HG03060 (cell line): ENCODE results near the gene LRPAP1.
"Not testable (repeated sequence)": the region's sequence is repeated elsewhere in the genome, so short reads cannot be mapped to it uniquely, and the experiment has no call there.

Source experiments
- ATAC-seq: cut with Tn5 transposase; IDR thresholded peaks from one replicate; pipeline ENCODE4 v1.9.1; 2021; ENCODE audit warnings: low read depth, moderate number of reproducible peaks; ENCODE audit not compliant: unreplicated experiment

LRPAP1 gene

GRCh38 chr4:3531879-3532750 lies at the start of gene LRPAP1:
TSS of gene LRPAP1 (minus strand) at chr4:3532422. CDS start at chr4:3532412, 10 bp downstream.
- ATAC-seq, result no peak

DNA sequence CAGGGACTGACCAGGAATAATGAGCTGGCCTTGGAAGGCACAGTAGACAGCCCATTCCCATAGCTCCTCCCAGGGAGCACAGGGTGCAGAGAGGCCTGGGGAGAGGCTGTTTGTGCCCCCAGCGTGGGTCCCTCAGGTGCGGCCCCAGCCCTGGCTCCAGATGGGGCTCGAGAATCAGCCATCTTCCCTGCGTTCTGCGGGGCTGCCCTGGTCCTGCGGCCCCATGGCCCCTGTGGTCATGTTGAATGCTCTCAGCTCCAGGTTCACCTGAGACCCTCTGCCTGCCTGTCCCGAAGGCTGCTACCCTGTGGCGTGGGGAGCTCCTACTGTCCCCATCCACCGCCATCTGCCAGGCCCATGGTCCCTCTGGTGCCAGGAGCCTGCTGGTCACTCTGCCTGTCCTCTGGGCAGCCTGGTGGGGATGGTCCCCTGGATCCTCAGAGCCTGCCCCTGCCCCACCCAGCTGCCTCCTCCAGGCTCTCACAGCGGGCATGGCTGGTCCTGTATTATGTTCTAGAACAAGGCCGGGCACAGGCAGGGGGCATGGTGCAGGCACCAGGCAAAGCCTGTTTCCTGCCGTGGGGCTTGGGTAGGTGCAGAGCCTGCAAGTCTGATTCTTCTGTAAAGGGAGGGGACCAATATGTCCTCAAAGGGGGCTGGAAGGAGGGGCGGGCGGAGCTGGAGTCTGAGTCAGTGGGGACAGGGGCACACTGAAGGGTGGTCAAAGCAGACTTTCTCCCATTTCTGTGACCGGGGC lies 49.3 kb upstream of the LRPAP1 start:
- ATAC-seq, result not testable (repeated sequence)

DNA sequence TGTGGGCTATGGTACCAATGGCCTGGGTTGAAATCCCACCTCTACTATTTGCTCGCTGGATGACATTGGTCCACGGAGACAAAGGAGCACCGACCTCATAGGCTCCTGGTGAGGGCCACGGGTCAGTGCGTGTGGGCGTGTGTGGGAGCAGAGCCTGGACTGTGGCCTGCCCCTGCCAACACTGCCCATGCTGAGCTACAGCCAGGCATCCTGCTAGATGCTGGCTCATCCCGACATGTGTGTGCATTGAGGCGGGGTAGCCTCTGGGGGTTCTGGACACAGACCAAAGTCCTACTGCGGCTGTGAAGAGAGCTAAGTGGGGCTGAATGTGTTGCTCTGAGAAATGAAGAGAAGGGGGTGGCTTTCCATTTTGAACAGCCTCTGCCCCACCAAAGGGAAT lies 48.6 kb upstream of the LRPAP1 start:
- ATAC-seq, result not testable (repeated sequence)

DNA sequence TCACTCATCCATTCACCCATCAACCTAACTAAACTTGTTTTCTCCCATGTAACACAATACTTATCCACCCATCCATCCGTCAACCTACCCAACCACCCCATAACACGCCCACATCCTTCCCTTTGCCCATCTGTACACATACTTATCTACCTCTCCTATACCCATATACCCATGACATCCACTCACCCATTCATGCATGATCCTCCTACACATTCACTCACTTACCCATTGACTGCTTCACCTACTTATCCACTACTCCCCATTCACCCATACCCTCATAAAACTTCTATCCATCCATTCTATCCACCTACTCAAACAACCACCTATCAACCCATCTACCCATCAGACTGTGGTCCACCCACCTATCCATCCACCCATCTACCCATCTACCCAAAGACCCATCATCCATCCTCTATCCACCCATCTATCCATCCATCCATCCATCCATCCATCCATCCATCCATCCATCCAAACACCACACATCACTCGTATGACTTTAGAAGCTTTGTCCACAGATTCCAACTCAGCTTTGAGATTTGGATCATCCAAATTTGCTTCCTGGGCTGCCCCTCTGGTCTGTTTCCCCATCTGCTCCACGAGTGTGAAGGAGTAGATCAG lies 46.4 kb upstream of the LRPAP1 start:
- not testable (repeated sequence) for ATAC-seq

DNA sequence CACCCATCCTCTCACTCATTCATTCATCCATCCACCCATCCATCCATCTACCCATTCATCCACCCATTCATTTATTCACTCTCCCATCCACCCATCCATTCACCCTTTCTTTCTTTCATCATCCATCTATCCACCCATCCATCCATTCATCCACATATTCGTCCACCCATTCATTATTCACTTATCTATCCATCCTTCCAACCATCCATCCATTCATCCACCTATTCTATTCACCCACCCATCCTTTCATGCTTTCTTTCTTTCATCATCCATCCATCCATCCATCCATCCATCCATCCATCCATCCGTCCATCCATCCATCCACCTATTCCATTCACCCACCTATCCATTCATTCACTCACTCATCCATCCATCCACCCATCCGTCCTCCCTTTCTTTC lies 45.8 kb upstream of the LRPAP1 start:
- ATAC-seq, result not testable (repeated sequence)

- not testable (repeated sequence) for ATAC-seq
These were observed 45.1 kb upstream of the LRPAP1 start for GRCh38 chr4:3577208-3577892.

DNA sequence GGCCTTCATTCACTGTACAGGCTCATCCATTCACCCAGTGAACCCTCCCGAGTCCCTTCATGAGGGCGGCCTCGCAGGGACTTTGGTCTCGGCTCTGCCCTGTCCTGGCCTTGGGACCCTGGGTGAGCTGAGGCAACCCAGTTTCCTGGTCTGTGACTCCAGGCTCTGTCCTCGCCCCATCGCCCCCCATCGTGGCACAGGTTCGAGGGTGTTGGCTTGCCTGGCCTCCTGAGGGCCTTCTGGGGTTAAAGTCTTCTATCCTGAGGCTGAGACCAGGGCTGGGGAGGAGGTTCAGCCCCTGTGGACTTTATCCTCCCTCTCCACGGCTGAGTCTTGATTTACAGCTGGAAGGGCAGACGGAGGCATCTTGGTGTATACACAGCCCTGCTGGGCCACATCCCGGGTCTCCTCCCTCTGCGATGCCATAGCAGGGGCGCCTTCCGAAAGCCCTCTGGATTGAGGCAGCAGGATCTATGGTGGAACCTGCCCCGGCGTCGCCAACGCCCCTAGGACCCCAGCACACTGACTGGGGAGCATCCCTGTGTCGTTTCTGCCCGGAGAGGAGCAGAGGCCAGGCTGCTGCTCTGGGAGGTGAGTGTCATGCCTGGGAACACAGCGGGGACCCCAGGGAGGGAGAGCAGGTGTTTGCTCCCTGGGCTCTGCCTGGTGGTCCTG lies 44.4 kb upstream of the LRPAP1 start:
- not testable (repeated sequence) for ATAC-seq

DNA sequence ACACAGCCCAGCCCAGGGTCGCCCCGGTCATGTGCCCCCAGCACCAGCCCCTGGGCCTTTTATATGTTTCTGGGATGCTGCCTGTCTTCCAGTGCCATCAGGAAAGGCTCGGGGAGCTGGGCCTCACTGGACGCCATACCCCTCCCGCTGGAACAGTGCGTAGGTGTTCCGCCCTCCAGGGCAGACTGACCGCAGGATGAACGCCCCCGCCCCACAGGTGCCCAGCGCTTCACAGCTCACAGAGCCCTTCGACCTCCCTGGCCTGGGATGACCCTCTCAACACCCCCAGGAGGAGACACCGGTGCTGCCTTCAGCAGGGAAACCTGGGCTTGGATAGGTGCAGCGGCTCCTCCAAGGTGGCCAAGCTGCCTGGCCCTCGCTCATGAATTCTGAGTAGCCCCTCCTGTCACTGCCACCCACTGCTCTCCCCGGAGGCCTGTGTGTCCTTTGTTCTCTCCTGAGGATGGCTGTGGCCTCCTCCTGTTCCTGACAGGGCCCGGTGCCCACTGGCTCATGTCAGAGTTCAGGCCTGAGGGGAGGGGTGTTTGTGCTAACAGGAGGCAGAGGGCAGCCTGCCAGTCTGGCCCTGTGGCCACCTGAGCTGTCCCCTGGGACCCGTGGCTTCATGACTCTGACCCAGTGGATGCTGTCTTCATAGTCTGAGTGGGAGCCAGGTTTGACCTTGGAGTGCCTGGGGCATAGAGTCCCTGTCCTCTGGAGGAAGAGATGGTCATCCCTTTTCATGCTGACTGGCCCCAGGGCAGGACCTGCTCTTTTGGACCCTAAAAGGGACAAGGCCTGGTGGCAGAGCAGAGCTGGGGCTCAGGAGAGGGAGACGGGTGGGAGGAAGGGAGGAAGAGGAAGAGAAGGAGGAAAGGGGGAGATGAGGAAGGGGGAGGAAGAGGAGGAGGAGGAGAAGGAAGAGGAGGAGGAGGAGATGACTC lies 43.5 kb upstream of the LRPAP1 start:
- not testable (repeated sequence) for ATAC-seq

DNA sequence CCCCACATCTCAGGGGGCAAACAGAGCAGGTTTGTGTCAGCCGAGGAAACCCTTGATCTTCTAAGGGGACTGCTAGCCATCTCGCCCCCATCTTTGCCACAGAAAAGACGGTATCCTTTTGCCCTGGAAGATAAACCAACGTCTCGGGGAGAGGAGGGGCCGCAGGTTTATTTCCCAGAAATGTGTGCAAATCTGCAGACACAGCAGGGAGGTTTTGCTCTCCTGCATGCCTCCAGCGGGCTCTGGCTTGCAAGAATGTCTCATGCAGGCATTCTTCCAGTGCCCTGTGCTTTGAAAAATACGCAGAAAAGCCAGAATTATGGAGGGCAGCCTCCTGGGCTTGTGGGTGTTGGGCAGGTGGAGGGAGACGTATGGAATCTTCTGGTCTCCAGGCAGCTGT lies 42.6 kb upstream of the LRPAP1 start:
- ATAC-seq, result not testable (repeated sequence)

GRCh38 chr4:3574346-3574745 lies 42.1 kb upstream of the LRPAP1 start:
- ATAC-seq, result not testable (repeated sequence)

DNA sequence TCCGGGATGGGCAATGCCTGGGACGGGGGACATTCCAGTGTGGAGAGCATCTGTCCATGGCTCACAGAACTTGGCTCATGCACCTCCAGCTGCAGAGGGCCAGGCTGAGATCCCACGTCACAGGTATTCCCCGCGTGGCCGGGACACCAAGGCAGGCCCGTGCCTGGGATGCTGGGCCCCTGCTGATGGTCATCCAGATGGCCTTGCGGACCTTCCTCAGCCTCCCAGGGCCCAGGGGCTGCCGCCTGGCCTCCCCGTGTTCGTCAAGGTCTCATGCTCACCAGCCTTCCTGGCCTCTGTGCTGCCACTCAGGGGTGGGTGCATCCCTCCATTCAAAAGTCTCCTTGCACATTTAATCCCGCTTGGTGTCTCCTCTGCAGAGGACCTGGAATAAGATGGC lies 40.9 kb upstream of the LRPAP1 start:
- no peak for ATAC-seq

DNA sequence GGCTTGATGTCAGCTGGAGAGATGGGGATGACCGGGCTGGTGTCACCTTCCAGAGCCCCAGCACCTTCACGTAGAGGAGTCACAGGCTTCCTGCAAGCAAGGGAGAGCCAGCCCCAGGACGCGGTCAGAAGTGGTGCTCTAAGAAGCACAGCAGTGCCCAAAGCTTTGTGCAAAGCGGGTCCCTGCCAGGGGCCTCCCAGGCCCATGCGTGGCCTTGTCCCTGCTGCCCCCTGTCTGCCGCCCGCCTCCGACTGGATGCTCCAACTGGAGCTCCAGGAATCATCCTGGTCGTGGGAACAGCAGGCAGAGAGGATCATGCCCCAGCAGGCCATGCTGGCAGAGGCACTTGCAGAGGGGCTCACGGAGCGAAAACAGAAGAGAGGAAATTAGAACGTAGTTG lies 40.1 kb upstream of the LRPAP1 start:
- no peak for ATAC-seq

DNA sequence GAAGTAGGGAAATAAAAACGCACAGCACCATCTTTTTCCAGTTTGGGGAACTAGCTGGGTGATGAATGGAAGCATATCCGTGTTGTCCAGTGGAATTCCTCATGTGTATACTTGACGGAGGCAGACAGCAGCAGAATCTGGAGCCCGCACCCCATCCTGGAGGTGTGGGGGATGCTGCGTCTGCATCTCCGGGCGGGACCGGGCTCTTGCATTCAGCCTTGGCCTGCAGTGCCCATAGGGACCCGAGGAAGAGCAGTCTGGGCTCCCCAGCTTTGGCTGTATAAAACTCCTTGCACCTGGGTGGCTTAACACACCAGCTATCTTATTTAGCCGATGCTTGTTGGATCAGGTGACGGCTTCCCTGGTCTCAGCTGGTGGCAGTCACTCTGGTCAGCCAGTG lies 39.7 kb upstream of the LRPAP1 start:
- ATAC-seq, result no peak

DNA sequence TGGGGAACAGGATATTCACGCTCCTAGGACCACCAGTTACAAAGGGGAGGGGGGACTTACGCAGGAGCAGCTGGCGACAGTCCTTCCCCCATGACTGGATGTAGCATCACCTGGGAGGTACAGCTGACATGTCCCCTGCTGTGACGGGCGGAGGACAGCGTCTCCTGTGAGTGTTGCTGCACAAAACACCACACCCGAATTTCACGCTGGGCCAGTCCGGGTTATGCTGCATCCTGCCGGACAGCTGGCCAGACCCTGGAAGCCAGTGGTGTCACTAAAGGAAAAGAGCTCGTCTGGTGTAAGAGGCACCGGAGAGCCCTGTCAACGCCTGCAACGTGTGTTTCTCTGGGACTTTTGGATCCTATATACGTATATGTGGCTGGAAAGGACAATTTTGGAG lies 38.7 kb upstream of the LRPAP1 start:
- ATAC-seq, result not testable (repeated sequence)

GRCh38 chr4:3569611-3570010 lies 37.4 kb upstream of the LRPAP1 start:
- ATAC-seq, result not testable (repeated sequence)

DNA sequence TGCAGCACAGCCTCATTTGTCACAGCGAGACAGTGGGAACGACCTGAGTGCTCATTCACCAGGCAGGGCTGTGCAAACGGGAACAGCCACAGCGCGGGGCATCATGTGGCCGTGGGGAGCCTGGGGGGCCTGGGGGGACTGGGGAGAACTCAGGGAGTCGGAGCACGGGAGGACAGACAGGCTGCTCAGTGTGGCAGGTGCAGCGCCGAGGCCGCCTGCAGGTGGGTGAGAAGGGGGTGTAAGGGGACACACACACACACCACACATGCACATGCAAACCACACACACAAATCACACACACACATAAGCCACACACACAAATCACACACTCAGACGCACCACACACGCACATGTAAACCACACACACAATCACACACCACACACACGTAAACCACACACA lies 34.5 kb upstream of the LRPAP1 start:
- not testable (repeated sequence) for ATAC-seq

GRCh38 chr4:3566301-3566700 lies 34.1 kb upstream of the LRPAP1 start:
- not testable (repeated sequence) for ATAC-seq

GRCh38 chr4:3564948-3565347 lies 32.7 kb upstream of the LRPAP1 start:
- not testable (repeated sequence) for ATAC-seq

DNA sequence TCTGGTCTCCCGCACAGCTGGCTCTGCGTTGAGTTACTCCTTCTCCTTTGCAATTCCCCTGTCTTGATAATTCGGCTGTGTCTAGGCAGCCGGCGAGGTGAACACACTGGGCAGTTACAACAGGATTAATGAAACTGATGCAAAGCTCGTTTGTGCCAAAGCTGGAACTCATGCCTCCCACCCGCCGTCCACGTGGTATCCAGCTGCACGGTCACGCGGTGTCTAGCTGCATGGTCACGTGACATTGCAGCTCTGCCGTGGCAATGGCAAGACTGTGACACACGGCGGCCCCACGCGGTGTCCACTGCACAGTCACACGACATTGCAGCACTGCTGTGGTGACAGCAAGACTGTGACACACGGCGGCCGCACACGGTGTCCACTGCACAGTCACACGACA lies 31.2 kb upstream of the LRPAP1 start:
- ATAC-seq, result no peak
